DMS79 (cell line): ENCODE measurements around the gene DNAJC10.
"Not testable (repeated sequence)": the region's sequence is repeated elsewhere in the genome, so short reads cannot be mapped to it uniquely, and the experiment has no call there.

Experiments
- DNase-seq: peaks from one replicate; lab custom pipeline; 2025; lab: John Stamatoyannopoulos, UW

Gene DNAJC10

DNA sequence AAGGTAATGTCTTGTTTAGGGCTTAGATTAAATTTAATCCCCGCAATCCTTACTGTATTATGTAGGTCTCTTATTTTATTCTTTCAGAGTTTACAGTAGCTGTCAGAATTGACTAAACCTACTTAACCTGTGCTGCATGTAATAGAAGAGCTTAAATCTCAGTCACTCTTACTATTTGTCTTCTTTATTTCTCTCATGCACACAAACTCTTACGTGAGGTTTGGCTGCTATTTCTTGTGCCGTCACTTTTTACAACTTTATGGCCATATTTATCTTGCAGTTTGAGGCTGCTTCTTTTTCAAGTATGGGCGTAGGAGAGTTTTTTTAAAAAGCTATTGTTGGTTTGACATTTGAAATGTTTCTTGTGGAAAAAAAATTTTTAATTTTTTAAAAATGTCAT lies 12.0 kb downstream of the DNAJC10 start:
- no peak for DNase-seq

GRCh38 chr2:182729710-182730339 lies 13.8 kb downstream of the DNAJC10 start:
- DNase-seq = no peak

DNA sequence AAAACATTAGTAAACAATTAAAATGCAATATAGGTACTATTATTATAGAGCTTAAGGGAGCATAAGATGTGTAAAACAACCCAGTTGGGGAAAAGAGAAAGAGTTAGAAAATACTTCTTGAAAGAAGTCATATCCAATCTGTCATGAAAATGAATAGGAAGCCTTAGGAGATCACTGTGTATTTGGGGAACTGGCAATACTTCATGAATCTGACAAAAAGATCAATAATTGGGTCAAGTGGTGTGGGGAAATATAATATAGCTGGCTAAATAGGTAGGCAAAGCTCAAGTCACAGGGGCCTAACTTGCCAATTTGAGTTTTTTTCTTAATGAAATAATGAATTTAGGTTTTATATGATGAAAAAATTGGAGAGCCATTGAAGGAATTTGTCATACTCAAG lies 14.4 kb downstream of the DNAJC10 start:
- DNase-seq = no peak

GRCh38 chr2:182732736-182733135 lies 16.7 kb downstream of the DNAJC10 start:
- no peak for DNase-seq

DNA sequence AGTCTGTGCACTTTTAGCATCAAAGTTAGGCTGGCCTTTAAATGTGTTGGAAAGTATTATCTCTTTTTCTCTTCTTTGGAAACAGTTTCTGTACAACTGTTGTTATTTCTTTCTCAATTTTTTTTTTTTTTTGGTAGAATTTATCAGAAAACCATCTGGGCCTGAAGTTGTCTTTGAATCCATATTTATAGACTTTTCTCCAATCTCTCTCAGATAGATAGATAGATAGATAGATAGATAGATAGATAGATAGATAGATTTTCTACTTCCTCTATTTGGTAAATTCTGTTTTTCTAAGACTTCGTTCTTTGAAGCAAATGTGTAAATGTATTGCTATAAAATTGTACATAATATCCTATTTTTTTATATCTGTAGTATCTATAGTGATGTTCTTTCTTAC lies 17.5 kb downstream of the DNAJC10 start:
- no peak for DNase-seq

DNA sequence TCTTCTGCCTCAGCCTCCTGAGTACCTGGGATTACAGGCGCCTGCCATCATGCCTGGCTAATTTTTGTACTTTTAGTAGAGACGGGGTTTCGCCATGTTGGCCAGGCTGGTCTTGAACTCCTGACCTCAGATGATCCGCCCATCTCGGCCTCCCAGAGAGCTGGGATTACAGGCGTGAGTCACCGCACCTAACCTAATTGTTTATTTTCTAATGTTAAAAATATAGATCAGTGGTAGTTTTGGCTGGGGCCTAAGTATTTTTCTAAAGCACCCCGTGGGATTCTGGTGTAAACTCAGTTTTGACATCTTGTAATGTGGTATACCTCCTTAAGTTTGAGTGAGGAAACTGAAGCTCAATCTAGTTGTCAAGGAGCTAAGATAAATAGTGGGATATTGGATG lies 20.8 kb downstream of the DNAJC10 start:
- DNase-seq = not testable (repeated sequence)

DNA sequence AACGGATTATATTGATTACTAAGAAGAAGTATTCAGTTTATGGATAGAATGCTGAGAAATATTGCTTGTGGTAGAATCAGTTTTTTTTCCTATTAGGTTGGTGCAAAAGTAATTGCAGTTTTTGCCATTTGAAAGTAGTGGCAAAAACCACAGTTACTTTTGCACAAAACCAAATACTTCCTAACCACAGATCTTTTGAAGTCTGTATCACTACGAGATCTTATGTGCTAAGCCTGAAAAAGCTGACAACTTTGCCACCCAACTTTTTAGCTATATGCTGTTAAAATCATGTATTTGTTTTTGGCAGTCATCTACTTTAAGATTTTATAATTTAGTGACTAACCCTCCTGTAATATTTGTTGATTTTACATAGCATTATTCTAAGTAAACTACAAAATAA lies 24.6 kb downstream of the DNAJC10 start:
- no peak for DNase-seq

GRCh38 chr2:182741620-182742019 lies 25.6 kb downstream of the DNAJC10 start:
- DNase-seq = no peak

GRCh38 chr2:182744490-182744889 lies 28.4 kb downstream of the DNAJC10 start:
- DNase-seq = no peak

DNA sequence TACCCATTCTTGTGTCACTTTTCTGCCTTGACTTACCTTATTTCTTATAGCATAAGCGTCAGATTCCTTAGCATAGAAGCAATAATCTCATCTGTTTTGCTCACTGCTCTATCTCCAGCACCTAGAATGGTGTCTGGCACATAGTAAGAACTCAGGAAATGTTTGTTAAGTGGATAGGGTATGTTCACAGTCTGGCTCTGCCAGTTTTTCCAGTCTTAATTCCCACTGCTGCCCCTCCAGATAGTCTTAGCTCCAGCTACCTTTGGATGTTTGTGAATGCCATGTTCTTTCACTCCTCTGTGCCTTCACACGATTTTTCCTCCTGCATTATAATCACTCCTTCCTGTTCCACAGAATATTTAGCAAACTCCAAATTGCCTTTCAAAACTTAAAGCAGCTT lies 29.0 kb downstream of the DNAJC10 start:
- no peak for DNase-seq

GRCh38 chr2:182745894-182746293 lies 29.8 kb downstream of the DNAJC10 start:
- not testable (repeated sequence) for DNase-seq

GRCh38 chr2:182754231-182754630 lies 38.2 kb downstream of the DNAJC10 start:
- DNase-seq = no peak

GRCh38 chr2:182758379-182758778 lies 42.3 kb downstream of the DNAJC10 start:
- no peak for DNase-seq

GRCh38 chr2:182761903-182762302 lies 45.8 kb downstream of the DNAJC10 start:
- DNase-seq = no peak

GRCh38 chr2:182763311-182763912 lies 47.4 kb downstream of the DNAJC10 start:
- peak; percentile 12 for DNase-seq

DNA sequence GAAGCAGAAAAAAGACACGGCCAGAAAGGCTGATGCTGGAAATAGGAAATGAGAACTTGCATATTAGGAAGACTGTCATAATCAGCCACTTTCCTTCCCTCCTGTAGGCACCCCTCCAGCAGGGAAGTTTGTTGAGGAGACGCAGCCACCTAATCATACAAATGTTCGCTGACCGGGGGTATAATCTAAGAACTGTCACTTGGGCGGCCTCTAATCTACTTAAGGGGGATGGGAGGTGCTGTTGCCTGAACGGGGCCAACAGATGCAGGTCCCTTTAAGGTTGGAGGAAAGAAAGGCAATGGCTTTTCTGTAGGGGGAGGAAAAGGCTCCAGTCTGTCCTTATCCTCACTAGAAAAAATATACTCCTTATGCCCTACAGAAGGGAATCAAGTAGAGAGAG lies 50.6 kb downstream of the DNAJC10 start:
- DNase-seq = no peak

GRCh38 chr2:182767578-182767977 lies 51.5 kb downstream of the DNAJC10 start:
- no peak for DNase-seq

DNA sequence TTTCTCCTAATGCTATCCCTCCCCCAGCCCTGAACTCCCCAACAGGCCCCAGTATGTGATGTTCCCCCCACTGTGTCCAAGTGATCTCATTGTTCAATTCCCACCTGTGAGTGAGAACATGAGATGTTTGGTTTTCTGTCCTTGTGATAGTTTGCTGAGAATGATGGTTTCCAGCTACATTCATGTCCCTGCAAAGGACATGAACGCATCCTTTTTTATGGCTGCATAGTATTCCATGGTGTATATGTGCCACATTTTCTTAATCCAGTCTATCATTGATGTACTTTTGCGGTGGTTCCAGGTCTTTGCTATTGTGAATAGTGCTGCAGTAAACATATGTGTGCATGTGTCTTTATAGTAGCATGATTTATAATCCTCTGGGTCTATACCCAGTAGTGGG lies 52.9 kb downstream of the DNAJC10 start:
- DNase-seq = not testable (repeated sequence)

GRCh38 chr2:182779323-182779722 lies 63.3 kb downstream of the DNAJC10 start:
- no peak for DNase-seq

DNA sequence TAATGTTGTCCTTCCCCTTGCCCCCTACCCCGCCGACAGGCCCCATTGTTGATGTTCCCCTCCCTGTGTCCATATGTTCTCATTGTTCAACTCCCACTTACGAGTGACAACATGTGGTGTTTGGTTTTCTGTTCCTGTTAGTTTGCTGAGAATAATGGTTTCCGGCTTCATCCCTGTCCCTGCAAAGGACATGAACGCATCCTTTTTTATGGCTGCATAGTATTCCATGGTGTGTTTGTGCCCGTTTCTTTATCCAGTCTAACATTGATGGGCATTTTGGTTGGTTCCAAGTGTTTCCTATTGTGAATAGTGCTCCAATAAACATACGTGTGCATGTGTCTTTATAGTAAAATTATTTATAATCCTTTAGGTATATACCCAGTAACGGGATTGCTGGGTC lies 65.0 kb downstream of the DNAJC10 start:
- not testable (repeated sequence) for DNase-seq

GRCh38 chr2:182782686-182783085 lies 66.6 kb downstream of the DNAJC10 start:
- DNase-seq = not testable (repeated sequence)

DNA sequence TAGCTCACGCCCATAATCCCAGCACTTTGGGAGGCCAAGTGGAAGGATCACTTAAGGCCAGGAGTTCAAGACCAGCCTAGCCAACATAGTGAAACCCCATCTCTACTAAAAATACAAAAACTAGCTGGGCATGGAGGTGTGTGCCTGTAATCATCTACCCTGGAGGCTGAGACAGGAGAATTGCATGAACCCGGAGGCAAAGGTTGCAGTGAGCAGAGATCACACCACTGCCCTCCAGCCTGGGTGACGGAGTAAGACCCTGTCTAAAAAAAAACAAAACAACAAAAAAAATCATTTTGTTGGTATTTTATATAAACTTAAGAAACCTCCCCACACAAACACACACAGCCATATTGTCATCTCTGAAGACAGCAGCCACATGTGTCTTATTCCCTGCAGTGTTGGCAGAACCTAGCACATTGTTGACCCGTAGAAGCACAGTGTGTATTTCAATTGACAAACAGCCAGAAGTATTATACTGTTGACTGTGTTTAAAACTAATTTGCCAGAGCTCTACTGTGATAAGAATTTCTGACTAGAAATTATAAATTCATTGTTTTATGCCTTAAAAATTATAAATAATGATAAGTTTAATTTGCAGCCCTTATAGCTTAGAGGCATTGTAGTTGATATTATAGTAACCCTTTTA lies 68.1 kb downstream of the DNAJC10 start:
- no peak for DNase-seq

DNA sequence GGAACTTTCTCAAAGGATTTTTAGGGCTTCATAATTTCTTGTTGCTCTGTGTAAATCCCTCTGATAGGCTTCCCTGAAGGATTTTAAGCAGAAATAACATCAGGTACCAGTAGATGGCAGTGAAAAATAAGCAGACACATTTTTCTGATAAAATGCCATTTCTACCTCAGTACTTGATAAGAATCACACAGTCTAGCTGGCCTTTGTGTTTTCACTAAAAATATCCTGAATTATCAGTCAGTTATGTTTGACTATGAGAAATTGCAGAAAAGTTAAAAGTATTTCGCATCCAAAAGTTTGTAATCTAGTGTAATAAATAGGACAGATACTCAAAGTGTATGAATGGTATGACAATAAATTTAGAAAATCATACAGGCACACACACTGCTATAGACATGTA lies 68.7 kb downstream of the DNAJC10 start:
- peak; percentile 30 for DNase-seq

DNA sequence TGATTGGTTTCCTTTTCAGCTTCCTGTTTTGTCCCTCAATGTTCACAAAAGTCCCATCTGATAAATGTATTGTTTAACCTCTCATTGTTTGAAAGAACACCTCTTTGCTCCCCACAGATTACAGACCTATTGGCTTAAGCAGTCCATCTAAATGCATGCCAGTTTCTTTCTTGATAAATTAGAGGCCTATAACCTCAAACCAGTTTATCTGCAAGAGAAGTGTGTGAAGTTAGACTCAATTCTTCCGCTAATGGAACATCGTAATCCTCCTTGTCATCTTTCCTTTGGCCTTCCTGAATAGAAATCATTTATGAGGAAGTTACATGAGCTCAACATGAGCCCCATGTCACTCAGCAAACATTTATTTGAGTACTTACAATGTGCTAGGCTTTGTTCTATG lies 76.4 kb downstream of the DNAJC10 start:
- DNase-seq = no peak
